ENCODE results near the gene ROR2.

GRCh38 chr9:91583161-91583875, 366.7 kb downstream of the ROR2 start:
- no peak for TF ChIP-seq CTCF (IDR thresholded peaks at IDR 0.05)
- no peak for TF ChIP-seq POLR2A (IDR thresholded peaks at IDR 0.05)

All from Peyer's patch (tissue), 4 donors.